Thoracic aorta (tissue), 2 donors: ENCODE data around the gene ACOT9. TPM values are rescaled to one million over a fixed set of nuclear protein-coding genes. Genes with fewer than 3 reads are reported as not detected.

ENCODE experiments used
- ATAC-seq: fragments of 150-250 bp; one replicate; pipeline ENCODE4 v1.8.0; 2017; ENCODE audit warnings: low read depth; ENCODE audit not compliant: insufficient number of reproducible peaks, low FRiP score
- DNase-seq: peaks from one replicate; pipeline ENCODE4 v3.0.0-alpha.2; 2020; ENCODE audit warnings: low spot score
- H3K27ac ChIP-seq, 2 donors: fragments of 200-600 bp; sonication (generic); 1 replicate in 1 of 2; 2 replicates in 1 of 2; pipeline ENCODE4 v1.5.1; 2016; ENCODE audit warnings: mild to moderate bottlenecking in 2 of 2, moderate library complexity in 2 of 2
- H3K27me3 ChIP-seq: fragments of 200-600 bp; sonication (generic); replicated peaks from 2 replicates; pipeline ENCODE4 v1.6.0; 2016; ENCODE audit warnings: mild to moderate bottlenecking; ENCODE audit not compliant: insufficient read depth
- H3K36me3 ChIP-seq: fragments of 200-600 bp; sonication (generic); one replicate; pipeline ENCODE4 v1.5.1; 2016
- H3K4me1 ChIP-seq, 2 donors: fragments of 200-600 bp; sonication (generic); 1 replicate in 1 of 2; 2 replicates in 1 of 2; pipeline versions ENCODE4 v1.5.1 to v1.6.0; 2016; ENCODE audit warnings: low read depth in 2 of 2, mild to moderate bottlenecking in 1 of 2; ENCODE audit not compliant: control insufficient read depth in 1 of 2
- H3K4me3 ChIP-seq: fragments of 200-600 bp; sonication (generic); 2 replicates; pipeline ENCODE4 v1.5.1; 2016; ENCODE audit warnings: mild to moderate bottlenecking
- H3K9me3 ChIP-seq: fragments of 200-600 bp; sonication (generic); 2 replicates; pipeline ENCODE4 v1.5.1; 2016
- CTCF ChIP-seq: fragments of 200-600 bp; sonication (generic); IDR thresholded peaks from one replicate; pipeline ENCODE4 v1.5.1; 2019; ENCODE audit warnings: antibody characterized with exemption
- total RNA-seq, 2 donors: library from RNA; depleted of rRNA; stranded (reverse); fragments of >200 nt; gene quantifications; one replicate each; pipeline versions ENCODE4 v1.1.0 to v1.2.3, GENCODE V29; 2016

Gene ACOT9
- total RNA-seq, 2 donors from 2014 or later, result 57.7 to 62.5 TPM

GRCh38 chrX:23787745-23788118 lies 44.7 kb upstream of the ACOT9 start:
- no peak overlapping the region for H3K4me3 ChIP-seq
- DNase-seq, result no peak
- H3K36me3 ChIP-seq, result peaks cover 5% of the 10 kb centered on the region
- no peaks in the 10 kb centered on the region for H3K4me1 ChIP-seq
- H3K27ac ChIP-seq, result peak overlapping the region in 1 of 2 donors; percentile 12
- no peak for ATAC-seq
- no peaks in the 10 kb centered on the region for H3K27me3 ChIP-seq
- no peaks in the 10 kb centered on the region for H3K9me3 ChIP-seq
- no peak for TF ChIP-seq CTCF

GRCh38 chrX:23786268-23786815 lies 43.3 kb upstream of the ACOT9 start:
- ATAC-seq, result no peak
- no peak overlapping the region for H3K4me3 ChIP-seq
- H3K27me3 ChIP-seq, result no peaks in the 10 kb centered on the region
- no peaks in the 10 kb centered on the region for H3K4me1 ChIP-seq
- no peaks in the 10 kb centered on the region for H3K9me3 ChIP-seq
- no peak for TF ChIP-seq CTCF
- no peak overlapping the region for H3K27ac ChIP-seq
- peaks cover 5% of the 10 kb centered on the region for H3K36me3 ChIP-seq
- DNase-seq, result no peak

- Histone ChIP-seq H3K36me3 (peaks cover 5% of the 10 kb centered on the region), H3K4me1 (no peaks in the 10 kb centered on the region), H3K27me3 (no peaks in the 10 kb centered on the region), H3K27ac (peak overlapping the region; percentile 58 to 91), H3K4me3 (peak overlapping the region; percentile 85), H3K9me3 (no peaks in the 10 kb centered on the region)
- TF ChIP-seq CTCF, result no peak
- ATAC-seq (no peak), DNase-seq (no peak)
Observed at GRCh38 chrX:23785580-23785979, 42.5 kb upstream of the ACOT9 start.

GRCh38 chrX:23784470-23785331 lies 41.6 kb upstream of the ACOT9 start:
- Histone ChIP-seq H3K4me1 (no peaks in the 10 kb centered on the region), H3K4me3 (peak overlapping the region; percentile 85), H3K9me3 (no peaks in the 10 kb centered on the region), H3K27me3 (no peaks in the 10 kb centered on the region), H3K36me3 (peaks cover 5% of the 10 kb centered on the region), H3K27ac (peak overlapping the region; percentile 91)
- ATAC-seq (peak; percentile 45), DNase-seq (no peak)
- no peak for TF ChIP-seq CTCF

GRCh38 chrX:23783589-23784469 lies 40.8 kb upstream of the ACOT9 start:
- Histone ChIP-seq H3K4me1 (no peaks in the 10 kb centered on the region), H3K36me3 (peaks cover 5% of the 10 kb centered on the region), H3K27me3 (no peaks in the 10 kb centered on the region), H3K9me3 (no peaks in the 10 kb centered on the region), H3K4me3 (peak overlapping the region; percentile 85), H3K27ac (peak overlapping the region; percentile 91)
- DNase-seq (no peak), ATAC-seq (no peak)
- TF ChIP-seq CTCF, result no peak
